ENCODE measurements around the gene NARF.

DNA sequence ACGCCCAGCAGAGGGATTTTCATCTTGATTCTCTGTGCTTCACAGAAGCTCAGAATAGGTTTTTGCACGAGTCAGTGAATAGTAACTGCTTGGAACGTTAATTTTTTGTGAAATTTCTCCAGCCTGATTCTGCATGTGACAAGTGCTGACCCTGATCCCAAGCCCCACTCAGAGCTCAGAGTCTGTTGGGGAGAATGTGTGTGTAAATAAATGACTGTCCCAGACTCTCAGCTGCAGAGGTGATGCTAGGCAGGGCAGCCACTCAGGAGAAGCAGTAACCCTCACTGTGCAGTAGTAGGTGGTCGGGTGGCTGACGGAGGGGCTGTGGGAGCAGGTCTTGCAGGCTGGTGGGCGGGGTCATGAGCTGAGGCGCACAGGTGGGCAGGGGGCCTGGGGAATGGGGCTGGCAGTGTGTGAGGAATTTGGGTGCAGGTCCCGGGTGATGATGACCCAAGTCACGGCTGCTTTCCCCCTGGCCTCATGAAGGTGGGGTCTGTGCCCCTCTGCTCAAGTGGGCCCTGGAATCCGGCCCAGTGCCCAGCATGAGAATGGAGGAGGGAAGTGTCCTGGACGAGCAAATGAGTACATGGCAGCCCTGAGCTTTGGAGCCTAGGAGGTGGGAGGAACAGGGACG lies 44.7 kb downstream of the NARF start:
- TF ChIP-seq, protein P1, sequence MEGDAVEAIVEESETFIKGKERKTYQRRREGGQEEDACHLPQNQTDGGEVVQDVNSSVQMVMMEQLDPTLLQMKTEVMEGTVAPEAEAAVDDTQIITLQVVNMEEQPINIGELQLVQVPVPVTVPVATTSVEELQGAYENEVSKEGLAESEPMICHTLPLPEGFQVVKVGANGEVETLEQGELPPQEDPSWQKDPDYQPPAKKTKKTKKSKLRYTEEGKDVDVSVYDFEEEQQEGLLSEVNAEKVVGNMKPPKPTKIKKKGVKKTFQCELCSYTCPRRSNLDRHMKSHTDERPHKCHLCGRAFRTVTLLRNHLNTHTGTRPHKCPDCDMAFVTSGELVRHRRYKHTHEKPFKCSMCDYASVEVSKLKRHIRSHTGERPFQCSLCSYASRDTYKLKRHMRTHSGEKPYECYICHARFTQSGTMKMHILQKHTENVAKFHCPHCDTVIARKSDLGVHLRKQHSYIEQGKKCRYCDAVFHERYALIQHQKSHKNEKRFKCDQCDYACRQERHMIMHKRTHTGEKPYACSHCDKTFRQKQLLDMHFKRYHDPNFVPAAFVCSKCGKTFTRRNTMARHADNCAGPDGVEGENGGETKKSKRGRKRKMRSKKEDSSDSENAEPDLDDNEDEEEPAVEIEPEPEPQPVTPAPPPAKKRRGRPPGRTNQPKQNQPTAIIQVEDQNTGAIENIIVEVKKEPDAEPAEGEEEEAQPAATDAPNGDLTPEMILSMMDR (IDR thresholded peaks at IDR 0.05) = no peak
- no peak for TF ChIP-seq POLR2A (IDR thresholded peaks at IDR 0.05)
